HepG2 (cell line): Measurements from ENCODE around the gene ARL3. TPM values are rescaled to one million over a fixed set of nuclear protein-coding genes. Genes with fewer than 3 reads are reported as not detected.
A peak's percentile ranks its signal among the peaks of the same experiment; 100 is the strongest.

ENCODE experiments used
- AGO2 ChIP-seq: fragments of 200-400 bp; formaldehyde crosslinking; optimal IDR thresholded peaks from 2 replicates; pipeline ENCODE3; 2017; ENCODE audit warnings: mild to moderate bottlenecking, low read depth, low read length, moderate library complexity
- ARID4A ChIP-seq: sonication (generic); formaldehyde crosslinking; IDR thresholded peaks from 2 replicates; pipeline ENCODE4 v1.5.0; 2020; ENCODE audit warnings: mild to moderate bottlenecking, missing genetic modification reagents, borderline replicate concordance
- ESRRA ChIP-seq: sonication (generic); formaldehyde crosslinking; IDR thresholded peaks from 2 replicates; pipeline ENCODE4 v1.5.1; 2020; ENCODE audit warnings: mild to moderate bottlenecking, low read depth, missing genetic modification reagents
- KAT8 ChIP-seq: IDR thresholded peaks from 2 replicates; pipeline ENCODE4 v1.6.1; 2016; ENCODE audit warnings: missing genetic modification reagents, missing compliant biosample characterization
- PCBP1 ChIP-seq: fragments of 200-400 bp; formaldehyde crosslinking; IDR thresholded peaks from 2 replicates; pipeline ENCODE4 v1.6.1; 2017; ENCODE audit warnings: mild to moderate bottlenecking, low read depth, low read length, borderline replicate concordance
- ZFX ChIP-seq: sonication (generic); formaldehyde crosslinking; IDR thresholded peaks from 2 replicates; pipeline ENCODE4 v1.4.0; 2020; ENCODE audit warnings: mild to moderate bottlenecking, low read depth, missing genetic modification reagents, moderate library complexity
- ZNF605 ChIP-seq: sonication (generic); formaldehyde crosslinking; IDR thresholded peaks from 2 replicates; pipeline ENCODE4 v1.8.0; 2022; ENCODE audit warnings: mild to moderate bottlenecking, missing genetic modification reagents
- polyA plus RNA-seq, 8 experiments: library from polyadenylated mRNA; depleted of rRNA in 3 of 8; stranded (reverse) in 7 of 8; unstranded in 1 of 8; fragments of >200 nt; fragmentation: Illumina TruSeq in 4 of 8; extraction: Trizol in 4 of 8; gene quantifications; 2 replicates each; pipeline versions ENCODE4 v1.2.1 to v1.2.3, GENCODE V29; 2011 to 2016; ENCODE audit warnings: low read depth in 4 of 8, missing spikeins in 1 of 8, mixed read lengths in 1 of 8; ENCODE audit not compliant: insufficient read depth in 1 of 8
- total RNA-seq, 5 experiments: library from RNA; depleted of rRNA; stranded (reverse); fragments of >200 nt; fragmentation: Illumina TruSeq; extraction: Trizol; gene quantifications; 2 replicates each; pipeline ENCODE4 v1.2.3, GENCODE V29; 2016; ENCODE audit warnings: low read depth in 1 of 5

The ARL3 gene
- total and polyA plus RNA-seq, 2 of the 13 experiments (the other 11 are each of a cell fraction or from before 2014, with no cell fraction given), result 5.2 to 6.6 TPM

DNA sequence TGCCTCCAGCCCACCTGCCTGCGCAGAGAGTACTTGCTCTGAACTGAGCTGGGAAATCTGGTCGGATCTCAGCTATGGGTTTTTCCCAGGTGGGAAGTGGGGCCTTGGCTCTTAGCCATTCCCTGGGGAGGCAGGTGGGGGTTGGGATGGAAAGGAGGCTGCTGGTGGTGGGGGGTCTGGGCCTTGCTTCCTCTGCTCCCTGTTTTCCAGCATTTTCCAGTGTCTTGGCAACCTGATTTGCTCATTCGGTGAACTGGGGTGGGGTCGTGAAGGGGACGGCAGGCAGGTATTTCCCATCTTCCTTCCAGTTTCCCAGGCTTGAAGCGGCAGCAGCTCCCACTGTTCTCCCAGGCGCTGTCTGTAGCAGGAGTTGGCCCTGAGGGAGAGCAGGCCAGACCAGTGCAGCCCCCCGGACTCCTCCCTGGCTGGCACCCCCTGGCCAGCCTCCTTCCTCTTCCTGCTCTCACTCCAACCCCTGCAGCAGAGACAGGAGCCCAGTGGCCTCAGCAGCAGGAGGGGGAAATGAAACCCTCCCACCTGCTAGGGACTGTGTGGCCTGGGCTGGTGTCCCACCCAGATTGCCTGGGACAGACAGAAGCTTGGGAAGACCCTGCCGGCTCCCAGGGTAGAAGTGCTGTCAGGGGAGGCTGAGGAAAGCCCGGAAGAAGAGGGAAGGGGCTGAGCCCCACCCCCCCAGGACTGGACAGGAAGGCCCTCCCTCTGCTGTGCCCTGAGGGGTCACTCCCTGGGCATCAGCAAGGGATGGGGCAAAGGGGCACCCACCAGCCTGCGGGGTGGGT is 63.3 kb downstream of the ARL3 start (continued):
- TF ChIP-seq ARID4A (CRISPR knock-in tag), result 0 out of 2 replicates have a peak, but pooled peaks have one; percentile 5
- TF ChIP-seq PCBP1, result 0 out of 2 replicates have a peak, but pooled peaks have one; percentile 29
- peak; percentile 3 for TF ChIP-seq AGO2
- no peak for TF ChIP-seq KAT8 (CRISPR knock-in tag)
- no peak for TF ChIP-seq ESRRA (CRISPR knock-in tag)
- 0 out of 2 replicates have a peak, but pooled peaks have one; percentile 16 for TF ChIP-seq ZFX (CRISPR knock-in tag)
- TF ChIP-seq ZNF605 (CRISPR knock-in tag), result no peak
